OCI-M2 (cell line): ENCODE results near the gene CDH7.

Experiments used
- DNase-seq: peaks from one replicate; lab custom pipeline; 2025; ENCODE audit not compliant: unreplicated experiment; lab: John Stamatoyannopoulos, UW

Gene CDH7

DNA sequence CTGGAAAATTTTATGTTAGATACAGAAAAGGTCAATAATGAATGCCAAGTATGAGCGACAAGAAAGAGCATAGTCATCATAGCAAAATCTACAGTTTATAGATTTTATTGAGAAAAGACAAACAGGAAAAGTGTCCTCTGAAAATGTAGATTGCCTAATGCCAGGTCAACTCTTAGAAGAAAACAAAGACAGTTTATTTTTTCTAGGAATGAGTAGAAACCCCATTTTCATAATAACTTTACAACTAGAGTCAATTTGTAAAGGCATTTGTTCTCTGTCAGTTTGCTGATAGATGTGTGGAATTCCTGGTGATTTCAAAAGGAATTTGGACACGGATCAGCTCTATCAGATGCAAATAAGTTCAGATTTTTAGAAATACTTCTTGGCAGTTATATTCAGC, 16.6 kb downstream of the CDH7 start:
- no peak for DNase-seq

DNA sequence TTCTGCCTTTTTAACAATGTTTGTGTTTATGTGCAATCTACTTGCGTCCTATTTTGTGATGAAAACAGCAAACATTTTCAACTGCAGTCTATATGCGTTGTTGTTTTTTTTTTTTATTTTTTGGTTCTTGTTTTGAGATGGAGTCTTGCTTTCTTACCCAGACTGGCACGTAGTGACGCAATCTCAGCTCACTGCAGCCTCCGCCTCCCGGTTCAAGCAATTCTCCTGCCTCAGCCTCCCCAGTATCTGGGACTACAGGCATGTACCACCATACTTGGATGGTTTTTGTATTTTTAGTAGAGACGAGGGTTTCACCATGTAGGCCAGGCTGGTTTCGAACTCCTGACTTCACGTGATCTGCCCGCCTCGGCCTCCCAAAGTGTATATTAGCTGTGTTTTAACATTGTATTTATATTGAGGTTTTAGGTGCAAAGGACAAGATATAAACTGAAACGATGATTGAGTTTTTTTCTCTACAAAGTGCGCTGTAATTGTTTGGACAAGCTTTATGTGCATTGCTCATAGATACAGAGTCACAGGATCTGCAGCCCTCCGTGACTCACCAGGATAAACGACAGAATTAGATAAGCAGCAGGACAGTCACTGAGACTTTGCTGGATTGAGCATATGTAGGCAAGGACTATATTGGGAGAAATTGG, 17.4 kb downstream of the CDH7 start:
- no peak for DNase-seq

DNA sequence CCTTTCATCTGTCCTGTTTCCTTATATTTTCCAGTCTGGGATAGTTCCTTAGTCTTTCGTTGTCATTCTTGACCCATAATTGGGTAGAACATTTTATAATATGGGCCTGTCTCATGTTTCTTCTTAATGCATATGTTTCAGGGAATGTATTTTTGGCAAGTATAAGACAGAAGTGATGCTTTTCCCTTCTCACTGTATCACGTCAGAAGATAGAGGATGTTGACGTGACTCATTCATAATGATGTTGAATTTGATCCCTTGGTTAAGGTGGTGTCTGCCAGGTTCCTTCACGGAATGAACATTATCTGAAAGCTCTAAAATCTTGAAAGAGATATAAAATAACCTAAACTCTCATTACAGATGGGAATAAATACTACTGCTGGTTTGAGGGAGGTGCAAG, 18.8 kb downstream of the CDH7 start:
- DNase-seq, result no peak

DNA sequence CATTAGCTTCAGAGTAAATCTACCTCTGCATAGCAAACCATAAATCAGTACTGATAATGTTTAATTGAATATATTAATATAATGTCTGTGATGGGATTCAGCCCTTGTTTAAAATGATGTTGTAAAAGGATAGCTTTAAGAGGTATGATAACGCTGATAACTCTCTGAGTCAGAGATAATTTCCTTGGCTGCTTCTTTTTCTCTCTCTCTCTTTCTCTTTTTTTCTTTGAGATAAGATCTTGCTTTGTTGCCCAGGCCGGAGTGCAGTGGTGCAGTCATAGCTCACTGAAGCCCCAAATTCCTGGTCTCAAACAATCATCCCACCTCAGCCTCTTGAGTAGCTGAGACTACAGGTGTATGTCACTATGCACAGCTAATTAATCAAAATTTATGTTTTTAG, 35.7 kb downstream of the CDH7 start:
- DNase-seq, result no peak

DNA sequence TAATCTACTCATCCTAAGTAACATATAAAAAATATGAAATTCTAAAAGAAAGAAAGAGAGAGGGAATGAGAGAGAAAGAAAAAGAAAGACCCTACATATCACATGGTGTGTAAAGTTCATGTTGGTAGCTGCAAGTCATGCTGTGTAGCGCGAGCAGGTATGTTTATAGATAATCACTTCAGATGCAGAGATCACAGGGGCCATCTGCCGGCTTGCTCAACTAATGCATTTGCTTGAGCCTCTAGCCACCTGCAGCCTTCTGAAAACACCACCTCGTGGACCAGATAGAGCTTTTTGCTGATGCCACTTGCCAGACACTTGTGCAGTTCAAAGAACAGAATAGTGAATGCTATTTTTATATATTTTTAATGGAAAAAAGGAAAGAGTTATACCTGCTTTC, 37.6 kb downstream of the CDH7 start:
- no peak for DNase-seq

DNA sequence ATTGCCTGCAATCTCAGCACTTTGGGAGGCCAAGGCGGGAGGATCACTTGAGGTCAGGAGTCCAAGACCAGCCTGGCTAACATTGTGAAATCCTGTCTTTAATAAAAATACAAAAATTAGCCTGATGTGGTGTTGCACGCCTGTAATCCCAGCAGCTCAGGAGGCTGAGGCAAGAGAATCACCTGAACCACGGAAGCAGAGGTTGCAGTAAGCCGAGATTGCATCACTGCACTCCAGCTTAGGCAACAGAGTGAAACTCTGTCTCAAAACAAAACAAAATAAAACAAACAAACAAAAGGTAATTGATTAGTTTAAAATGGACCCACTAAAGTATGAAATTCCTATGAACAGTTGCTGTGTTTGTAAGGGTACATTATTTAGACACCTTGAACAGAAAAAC, 39.8 kb downstream of the CDH7 start:
- DNase-seq, result no peak

DNA sequence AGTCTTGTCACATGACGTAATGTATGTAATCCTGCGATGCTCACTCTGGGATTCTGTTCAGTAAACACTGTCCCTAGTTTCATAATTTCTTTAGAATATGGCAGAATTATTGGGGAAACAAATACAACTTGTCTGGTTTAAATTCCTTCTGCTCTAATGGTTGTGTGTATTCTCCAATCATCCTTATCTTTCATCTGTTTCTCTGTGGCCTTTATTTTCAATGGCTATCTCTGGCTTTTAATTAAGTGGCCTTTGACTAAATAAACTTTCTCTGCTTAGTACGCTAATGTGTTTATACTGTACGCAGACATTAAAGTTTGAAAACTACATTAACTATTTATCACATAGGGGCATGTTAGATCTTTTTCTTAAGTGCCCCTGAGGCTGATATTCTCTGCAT, 40.9 kb downstream of the CDH7 start:
- no peak for DNase-seq

DNA sequence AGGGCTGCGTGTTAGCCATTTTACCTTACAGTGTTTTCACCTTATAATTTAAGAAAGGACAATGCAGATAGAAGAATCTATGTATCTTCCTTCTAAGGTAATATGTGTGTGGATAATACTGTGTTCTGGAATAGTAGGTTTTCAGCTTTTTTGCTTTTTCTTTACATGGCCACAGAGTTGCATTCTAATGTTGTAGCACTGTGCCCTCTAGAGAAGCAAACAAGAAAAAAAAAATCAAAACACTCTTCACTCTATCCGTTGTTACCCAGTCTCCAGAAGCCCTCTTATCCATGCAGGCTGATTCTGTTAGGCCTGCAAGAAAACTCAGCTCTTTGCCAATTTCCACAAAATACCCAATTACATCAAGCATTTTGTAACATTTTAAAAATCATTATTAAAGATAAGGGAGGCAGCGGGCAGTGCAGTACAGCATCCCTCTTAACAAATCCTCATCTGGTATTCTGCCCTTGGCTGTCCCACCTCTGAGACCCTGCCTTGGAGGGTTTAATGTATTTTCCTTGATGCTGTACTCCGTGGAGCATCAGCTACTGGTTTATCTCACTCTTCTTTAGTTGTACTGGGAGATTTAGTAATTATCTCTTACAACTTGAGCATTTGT, 41.8 kb downstream of the CDH7 start:
- no peak for DNase-seq

DNA sequence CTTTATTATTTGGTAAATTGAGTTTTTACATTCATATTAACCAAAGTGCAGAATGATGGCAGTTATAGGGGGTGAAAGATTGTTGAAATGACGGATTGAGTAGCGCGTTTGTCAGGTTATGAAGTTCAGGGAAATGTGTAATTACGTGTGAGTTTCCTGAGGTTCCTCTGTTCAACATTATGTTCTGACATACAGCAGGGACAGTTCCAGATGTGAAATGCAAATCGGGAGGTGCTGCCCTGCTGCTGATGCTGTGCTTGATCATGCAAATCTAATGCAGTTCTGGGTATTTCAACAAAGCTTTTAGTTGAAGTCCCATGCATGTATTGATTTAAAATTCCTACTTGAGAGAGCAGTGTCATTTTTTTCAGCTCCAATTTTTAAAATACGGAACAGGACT, 57.9 kb downstream of the CDH7 start:
- DNase-seq, result no peak

DNA sequence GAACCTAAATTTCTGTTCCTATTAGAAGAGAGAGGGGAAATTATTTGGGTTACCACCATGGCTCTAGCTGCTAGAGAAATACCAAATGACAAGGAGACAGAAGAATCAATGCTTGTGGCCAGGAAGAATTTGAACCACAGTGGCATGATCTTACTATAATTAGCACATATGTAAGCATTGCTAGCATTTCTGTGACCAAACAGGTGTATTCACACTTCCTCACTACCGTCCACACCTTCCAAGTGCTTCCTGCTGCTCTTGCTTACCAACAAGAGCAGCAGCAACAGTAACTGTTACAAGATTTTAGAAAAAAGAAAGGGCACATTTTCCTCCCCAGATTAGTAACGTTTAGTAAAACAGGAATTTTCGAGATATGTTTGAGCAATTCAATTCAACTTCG, 60.5 kb downstream of the CDH7 start:
- DNase-seq, result no peak

DNA sequence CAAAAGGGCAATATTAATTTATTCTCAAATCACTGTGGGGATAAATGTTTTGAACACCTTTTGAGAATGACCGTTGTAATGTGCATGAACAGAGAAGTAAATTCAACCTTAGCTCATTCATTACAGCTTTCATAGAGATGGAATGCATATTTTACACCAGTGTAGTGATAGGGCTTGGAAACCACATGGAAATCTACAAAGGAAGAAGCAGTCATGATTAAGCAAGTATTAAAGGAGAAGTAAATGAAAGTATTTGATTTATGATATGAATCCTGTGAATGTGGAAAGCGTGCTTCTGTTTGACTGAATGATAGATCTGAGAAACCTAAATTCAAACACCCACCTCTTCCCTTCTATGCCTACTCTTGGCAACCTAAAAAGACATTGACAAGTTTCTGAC, 64.7 kb downstream of the CDH7 start:
- no peak for DNase-seq

DNA sequence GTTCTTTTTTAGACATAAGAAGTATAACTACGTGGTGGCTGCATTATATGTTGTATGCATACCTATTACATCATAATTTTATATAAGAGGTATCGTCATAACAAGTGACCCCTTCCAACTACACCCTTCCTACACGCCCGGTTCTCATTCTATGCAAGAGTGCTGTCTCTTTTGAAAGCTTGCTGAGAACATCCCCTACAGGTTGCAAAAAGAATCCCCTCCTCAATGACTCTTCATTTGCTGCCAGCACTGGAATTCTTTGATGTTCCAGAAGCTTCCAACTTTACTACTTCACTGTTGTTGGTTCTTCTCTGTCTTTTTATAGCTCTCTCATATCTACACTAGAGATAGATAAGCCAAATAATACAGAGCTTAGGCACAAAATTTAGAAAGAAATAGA, 66.4 kb downstream of the CDH7 start:
- DNase-seq, result no peak

DNA sequence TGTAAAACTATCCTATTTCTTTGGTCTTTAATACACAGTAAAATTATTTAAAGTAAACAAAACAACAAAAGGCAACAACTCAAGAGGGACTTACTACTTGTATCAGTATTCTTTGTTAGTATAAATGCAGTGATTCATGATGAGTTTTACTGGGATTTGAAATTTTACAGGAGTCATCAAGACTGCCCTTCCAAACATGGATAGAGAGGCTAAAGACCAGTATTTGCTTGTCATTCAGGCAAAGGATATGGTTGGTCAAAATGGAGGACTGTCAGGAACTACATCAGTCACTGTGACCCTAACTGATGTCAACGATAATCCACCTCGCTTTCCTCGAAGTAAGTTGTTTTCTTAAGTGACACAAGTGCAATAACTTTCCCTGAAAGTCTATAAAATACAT, 71.1 kb downstream of the CDH7 start:
- DNase-seq, result no peak

DNA sequence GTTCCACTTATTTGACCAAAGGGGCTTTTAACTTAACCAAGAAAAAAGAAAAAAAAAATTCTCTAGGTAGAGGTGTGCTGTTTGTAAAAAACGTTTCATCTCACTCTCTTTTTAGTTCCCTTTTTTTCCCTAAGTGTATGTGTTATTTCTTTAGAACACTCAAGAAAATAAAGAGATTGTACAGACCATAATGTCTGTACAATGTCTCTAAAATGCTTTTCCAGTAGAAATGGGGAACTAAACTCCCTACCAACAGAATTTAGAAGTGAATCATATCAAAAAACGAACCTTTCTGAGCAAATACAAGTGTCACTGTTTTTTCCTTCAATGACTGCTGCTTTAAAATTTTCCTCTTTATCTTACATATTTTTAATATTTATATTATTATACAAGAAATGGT, 72.0 kb downstream of the CDH7 start:
- DNase-seq, result no peak

DNA sequence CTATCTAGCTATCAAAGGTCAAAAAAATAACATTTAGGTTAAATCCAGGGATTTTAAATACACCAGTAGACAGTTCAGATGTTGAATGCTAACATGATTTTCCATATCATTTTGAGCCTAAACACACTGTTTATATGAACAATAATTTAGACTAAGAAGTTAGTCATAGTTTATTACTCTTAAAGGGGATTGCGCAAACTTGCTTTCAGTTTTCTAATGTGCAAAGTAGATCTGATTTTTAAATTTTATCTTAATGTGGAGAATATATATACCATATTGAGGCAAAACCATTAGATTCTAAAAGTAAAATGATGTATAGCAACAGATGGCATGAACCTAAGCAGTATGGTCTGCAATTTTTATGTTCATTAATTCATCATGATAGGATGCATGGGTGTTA, 76.6 kb downstream of the CDH7 start:
- DNase-seq, result no peak

DNA sequence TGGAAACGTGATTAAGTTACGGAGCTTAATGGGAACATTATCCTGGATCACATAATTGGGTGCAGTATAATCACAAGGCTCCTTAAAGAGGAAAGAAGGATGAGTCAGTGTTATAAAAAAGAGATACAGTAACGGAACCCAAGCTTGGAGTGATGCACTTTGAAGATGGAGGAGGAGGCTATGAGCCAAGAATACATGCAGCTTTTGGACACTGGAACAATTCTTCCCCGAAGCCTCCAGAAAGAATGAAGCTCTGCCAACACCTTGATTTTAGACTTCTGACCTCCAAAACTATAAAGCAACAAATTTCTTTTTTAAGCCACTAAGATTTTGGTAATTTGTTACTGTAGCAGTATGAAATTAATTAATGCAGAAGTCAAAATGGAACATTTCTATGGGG, 85.1 kb downstream of the CDH7 start:
- no peak for DNase-seq

DNA sequence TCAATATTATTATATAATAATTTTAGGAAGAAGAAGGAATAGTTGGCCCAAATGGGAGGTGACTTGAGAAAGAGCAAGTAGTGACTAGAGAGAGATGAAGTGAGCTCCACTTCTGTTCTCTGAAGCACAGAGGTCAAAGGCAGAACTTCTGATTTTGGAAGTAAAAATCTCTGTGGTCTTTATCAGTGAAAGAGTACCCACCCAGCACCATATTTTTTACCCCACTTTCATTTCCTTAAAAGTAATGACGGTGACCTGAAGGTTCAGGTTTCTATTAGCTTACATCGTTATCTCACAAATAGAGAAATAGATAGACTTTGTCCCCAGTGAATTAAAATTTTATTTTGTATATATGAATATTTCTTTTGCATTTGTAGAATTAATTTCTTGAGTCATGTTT, 95.3 kb downstream of the CDH7 start:
- no peak for DNase-seq

DNA sequence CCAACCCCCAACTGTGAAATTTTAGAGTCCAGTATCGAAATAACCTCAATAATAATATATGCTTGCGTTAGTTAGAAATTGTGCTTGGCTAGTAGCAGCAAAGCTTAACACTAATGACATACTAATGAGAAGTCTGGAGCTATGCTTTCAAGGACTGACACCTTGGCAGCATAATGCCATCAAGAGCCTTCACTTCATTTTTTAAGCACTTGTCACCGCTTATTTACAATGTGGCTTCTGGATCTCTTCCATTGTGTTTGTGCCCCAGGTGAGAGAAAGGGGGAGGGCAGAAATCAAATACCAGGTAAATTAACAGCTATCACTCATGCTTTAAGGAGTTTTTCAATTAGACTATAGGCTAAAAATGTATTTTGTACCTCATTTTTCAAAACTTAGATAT, 101.5 kb downstream of the CDH7 start:
- DNase-seq, result no peak

DNA sequence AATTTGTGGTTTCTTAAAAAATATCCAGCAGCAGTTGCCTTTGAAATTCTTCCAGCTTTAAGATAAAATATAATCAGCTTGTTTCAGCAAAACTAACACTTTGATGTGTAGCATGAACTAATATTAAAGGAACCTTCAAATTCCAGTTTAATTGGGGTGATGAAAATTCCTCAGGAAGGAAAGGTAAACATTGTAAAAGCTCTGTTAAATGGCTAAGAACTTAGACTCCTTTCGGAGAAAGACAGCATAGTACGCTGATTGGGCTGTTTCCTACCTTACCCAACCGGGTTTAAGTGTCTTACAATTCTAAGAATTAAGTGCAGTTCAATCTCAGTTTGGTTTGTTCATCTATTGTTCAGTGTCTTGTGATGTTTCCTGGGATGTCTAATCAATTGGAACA, 108.3 kb downstream of the CDH7 start:
- DNase-seq, result no peak

DNA sequence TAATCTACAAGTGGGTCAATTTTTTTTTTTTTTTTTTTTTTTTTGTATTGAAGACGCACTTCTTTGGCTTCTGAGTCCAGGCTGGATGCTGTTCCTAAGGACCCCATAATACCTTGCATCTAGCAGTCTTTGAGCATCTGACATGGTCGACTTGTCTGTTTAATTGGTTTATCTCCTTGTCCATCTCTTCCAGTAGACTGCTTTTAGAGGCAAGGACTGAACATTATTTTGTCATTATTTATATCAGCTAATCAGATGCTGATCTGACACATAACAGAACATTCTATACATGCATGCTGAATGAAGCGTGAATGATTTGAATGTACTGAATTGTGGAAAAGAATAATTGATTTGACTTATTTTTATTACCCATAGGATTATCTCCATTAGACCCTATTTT, 118.7 kb downstream of the CDH7 start:
- DNase-seq, result no peak

DNA sequence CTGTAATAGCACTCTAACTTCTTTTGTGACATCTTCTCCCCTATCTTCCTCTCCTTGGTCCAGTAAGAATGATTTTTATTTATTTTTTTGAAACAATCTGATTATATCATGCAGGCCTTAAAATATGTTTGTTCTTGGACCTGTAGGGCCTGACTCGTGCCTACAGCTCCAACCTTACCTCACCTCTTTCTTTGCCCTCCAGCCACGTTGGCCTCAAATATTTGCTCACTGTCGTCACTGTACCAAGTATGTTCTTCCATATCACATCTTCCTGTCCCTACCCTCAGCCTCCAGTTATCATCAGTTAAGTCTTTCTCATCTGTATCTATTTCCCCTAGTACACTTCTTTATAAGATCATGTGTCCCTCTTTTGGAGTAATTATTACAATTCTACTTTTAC, 125.5 kb downstream of the CDH7 start:
- no peak for DNase-seq

DNA sequence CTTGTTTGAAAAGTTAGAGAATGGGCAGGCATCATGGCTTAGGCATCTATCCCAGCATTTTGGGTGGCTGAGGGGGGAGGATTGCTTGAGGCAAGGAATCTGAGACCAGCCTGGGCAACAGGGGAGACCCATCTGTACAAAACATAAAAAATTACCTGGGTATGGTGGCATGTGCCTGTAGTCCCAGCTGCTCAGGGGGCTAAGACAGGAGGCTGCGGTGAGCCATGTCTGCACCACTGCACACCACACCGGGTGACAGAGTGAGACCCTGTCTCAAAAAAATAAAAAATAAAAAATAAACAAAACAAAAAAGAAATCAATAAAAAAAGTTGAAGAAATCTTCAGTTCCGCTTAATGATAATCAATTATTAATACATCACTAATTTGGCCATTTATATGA, 146.5 kb downstream of the CDH7 start:
- DNase-seq, result no peak

DNA sequence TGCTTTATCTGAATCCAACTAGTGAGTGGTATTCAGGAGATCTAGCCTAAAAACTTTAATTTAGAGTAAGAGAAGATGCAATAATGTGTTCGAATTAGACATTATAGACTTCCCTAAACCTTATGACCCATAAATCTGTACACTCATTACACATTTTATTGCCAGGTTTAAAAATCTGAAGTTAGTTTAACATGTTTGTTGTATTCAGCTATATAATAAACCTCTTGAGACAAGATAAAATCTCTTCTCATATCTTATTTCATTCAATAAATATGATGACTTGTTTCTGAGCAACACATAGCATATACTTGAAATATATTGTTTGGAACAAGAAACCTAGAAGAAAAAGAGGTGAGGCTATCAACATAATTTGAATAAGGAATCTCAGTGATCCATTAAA, 150.7 kb downstream of the CDH7 start:
- no peak for DNase-seq
